Measurements from ENCODE around the gene PHF13.

The PHF13 gene

DNA sequence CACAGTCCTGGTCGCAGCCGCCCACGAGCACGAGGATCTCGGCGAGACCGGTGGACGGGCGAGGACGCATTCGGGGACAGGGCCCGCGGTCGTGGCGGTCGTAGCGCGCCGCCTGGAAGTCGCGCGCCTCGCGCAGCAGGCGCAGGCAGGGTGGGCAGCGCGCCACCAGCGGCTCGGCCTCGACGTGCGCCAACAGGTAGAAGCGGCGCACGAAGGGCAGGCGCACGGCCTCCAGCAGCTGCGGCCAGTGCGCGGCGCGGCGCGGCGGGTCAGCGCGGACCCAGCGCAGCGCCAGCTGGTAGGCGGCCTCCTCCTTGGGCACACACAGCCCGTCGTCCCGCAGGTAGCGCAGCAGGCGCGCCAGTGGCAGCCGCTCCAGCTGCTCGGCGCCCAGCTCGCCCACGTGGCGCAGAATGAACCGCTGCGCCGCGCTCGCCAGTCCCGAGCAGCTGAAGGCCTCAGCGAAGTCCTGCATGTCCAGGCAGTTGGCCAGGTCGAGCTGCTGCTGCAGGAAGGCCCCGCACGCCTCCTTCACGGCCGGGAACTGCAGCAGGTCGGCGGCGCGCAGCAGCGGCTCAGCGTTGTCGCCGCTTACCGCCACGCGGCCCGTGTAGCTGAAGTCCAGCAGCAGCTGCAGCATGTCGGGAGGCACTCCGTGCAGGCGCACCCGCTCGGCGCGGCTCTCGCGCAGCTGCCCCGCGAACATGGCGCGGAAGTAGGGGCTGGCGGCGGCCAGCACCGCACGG is 11.4 kb upstream of the PHF13 start:
- no peak for DNase-seq (ENCODE audit: low spot score)

DNA sequence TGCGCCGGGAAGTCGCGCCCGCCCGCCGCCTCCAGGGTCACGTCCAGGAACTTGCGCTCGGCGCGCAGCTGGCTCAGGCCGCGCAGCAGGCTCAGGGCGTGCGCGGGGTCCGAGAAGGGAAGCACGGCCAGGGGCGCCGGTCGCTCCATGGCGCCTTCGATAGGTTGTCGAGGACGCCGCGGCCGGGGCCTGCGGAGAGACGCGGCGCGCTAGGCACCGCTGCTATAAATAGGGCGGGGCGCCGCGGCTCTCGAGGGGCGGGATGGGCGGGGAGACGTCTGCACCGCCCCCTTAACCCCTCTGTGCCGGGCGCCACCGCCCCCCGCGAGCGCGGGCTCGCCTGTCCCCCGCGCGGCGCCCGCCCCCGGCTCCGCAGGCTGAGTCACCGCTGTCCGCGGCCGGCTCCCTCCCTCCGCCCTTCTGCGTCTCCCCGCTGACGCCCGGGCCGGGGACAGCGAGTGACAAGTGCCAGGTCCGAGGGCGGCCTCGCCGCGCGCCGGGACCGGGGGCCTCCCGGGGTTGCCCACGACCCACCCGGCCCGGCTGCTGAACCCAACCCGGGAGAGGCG is 10.8 kb upstream of the PHF13 start, which contains the start of gene KLHL21:
TSS of gene KLHL21 (minus strand) at position 201 of the 569 bp plus-strand sequence. CDS start at position 149, 52 bp downstream.
- peak; percentile 94 for DNase-seq (ENCODE audit: low spot score)

GRCh38 chr1:6603238-6603914 is 10.2 kb upstream of the PHF13 start:
- DNase-seq (ENCODE audit: low spot score) = peak; percentile 37

DNA sequence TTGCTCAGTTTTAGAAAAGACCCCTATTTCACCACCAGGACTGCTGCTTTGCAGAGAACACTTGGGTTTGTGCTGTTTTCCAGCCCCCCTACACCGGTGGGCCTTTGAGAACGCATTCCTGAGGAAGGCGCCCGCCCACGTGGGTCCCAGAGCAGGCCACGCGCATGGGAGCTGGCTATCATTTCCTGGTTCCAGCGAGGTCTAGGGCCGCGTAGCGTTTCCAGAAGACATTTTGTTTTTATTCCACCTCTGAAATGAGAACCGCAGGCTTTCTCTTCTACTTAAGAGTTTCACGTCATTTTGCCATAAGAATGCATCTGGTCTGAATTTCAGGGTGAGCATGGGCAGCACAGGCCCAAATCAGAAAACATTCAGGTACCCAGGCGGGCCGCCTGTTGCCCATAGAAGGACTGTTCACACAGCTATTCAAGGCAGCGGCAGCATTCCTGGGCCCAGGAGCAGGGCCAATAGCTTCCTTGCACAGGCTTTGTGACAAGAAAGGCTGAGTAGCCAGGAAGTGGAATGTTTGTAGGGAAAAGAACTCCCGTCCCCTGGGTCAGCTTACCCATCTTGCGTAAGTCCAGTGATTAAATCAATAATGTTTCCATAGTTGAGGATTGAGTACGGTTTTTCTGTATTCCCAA is 9.5 kb upstream of the PHF13 start:
- peak; percentile 83 for DNase-seq (ENCODE audit: low spot score)

DNA sequence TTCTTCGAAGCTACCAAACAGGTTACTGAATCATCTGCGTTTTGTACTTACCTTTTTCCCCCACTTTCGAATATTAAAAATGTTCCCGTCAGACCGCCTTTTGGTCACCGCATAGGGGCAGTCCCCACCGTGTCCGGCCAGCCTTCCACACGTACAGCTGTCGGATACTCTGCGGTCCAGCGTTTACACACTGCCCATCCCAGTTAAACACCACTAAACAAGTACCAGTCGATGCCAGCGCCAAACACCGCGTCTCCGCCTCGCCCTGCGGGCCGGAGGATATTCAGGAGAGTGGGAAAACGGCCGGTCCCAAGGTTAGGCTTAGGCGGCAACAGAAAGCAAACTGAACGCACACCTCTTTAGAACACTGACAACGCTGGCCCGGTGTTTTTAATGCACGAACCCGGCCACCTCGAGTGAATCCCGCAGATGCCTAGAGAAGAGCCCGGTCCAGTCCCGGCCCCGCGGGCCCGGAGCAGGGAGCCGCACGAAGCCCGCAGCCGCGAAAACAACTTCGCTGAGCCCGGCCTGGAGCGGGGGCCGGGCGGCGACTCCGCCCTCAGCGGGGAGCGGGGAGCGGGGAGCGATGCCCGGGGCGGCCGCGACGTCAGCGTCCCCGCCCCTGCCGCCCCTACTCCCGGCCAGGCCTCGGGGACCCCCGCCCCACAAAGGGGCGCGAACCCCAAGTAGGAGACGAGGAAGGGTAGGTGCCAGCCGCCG is 730 bp upstream of the PHF13 start:
- peak; percentile 77 for DNase-seq (ENCODE audit: low spot score)

GRCh38 chr1:6614019-6614928 is 743 bp downstream of the PHF13 start:
- peak; percentile 68 for DNase-seq (ENCODE audit: low spot score)

- DNase-seq (ENCODE audit: low spot score) = no peak
Observed at GRCh38 chr1:6614929-6615785, 1.6 kb downstream of the PHF13 start.

GRCh38 chr1:6619045-6619444 is 5.5 kb downstream of the PHF13 start:
- no peak for DNase-seq (ENCODE audit: low spot score)

- no peak for DNase-seq (ENCODE audit: low spot score)
Observed at GRCh38 chr1:6621429-6622391, 8.2 kb downstream of the PHF13 start.

- no peak for DNase-seq (ENCODE audit: low spot score)
Observed at GRCh38 chr1:6622396-6623152, 9.0 kb downstream of the PHF13 start.

GRCh38 chr1:6623269-6623965 is 9.9 kb downstream of the PHF13 start:
- DNase-seq (ENCODE audit: low spot score) = no peak

- peak; percentile 92 for DNase-seq (ENCODE audit: low spot score)
Observed at GRCh38 chr1:6624710-6625583, 11.4 kb downstream of the PHF13 start, which contains the start of gene THAP3. Gene THAP3 (plus strand): TSS chr1:6624868. CDS start chr1:6625219, 351 bp downstream.

DNA sequence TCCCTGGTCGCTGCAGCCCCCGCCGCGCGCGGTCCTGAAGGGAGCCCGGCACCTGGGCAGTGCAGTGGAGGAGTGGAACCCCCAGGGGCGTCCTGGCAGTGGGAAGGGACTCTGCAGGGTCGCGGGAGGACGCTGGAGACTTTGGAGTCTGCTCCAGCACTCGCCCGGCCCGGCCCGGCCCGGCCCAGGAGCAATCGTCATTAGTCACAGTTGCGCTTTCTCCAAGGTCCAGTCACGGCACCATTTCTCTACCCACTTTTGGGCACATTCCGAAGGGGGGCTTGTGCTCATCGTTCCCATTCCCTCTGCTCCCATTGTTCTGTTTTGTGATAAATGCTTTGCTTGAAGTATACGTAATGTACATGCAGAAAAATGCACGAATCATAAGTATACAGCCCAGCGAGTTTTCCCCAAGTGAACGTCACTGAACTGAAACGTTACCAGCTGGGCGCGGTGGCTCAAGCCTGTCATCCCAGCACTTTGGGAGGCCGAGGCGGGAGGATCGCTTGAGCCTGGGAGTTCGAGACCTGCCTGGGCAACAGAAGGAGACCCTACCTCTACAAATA is 12.1 kb downstream of the PHF13 start:
- peak; percentile 57 for DNase-seq (ENCODE audit: low spot score)

DNA sequence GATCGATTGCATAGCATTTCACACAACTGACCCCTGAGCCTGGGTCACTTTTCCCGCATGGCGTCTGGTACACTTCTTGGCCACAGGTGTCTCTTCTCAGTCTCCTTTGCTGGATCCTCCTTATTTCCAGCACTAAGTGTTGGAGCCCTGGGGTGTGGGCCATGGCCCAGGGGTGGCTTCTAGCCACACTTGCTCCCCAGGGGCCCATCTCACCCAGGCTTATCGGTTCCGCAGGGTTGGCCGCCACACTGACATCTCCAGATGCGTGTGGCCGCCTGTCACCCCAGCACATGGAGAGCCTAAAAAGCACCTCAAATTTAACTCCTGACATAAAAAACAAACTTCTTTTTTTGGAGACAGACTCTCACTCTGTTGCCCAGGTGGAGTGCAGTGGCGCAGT is 13.5 kb downstream of the PHF13 start:
- no peak for DNase-seq (ENCODE audit: low spot score)

GRCh38 chr1:6627841-6628545 is 14.5 kb downstream of the PHF13 start:
- DNase-seq (ENCODE audit: low spot score) = no peak

Measured in AG08395 (cell line).